ENCODE measurements around the gene SCAF8. TPM values are rescaled to one million over a fixed set of nuclear protein-coding genes. Genes with fewer than 3 reads are reported as not detected.

Gene SCAF8
- total RNA-seq, 1 donor from 2014 or later = 12.2 TPM

DNA sequence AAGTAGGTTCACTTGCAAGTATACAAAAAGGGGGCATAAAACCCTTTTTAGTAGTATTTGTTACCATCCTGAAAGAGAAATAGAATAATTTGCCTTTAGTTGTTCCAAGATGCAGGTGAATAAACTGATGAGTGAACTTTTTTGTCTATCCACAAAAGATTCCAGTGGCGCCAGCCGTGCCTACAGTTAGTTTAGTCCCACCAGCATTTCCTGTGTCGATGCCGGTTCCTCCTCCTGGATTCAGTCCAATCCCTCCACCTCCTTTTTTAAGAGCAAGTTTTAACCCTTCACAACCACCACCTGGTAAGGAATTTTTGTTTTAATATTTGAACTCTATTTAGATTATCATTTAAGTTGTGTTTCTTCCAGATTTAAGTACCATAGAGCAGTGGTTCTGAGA, 90.9 kb downstream of the SCAF8 start:
- ATAC-seq = no peak
- no peak for DNase-seq (ENCODE audit: low spot score)

DNA sequence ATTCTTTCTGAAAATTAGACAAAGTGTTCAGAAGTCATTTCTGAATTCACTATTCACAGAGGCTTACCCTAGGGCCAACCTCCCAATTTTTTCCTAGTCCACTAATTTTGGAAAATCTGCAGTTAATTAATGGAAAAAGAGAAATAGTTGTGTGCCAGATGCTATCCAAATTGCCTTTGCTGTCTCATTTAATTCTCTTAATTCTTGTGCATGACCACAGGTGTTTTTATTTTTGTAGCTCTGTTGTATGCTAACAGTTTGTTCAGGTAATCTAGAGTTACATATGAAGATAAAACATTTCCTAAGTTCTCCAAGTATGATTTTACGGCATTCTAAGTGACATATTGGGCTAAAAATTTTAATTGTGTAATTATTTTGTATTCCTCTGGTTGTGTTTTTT, 96.8 kb downstream of the SCAF8 start:
- ATAC-seq = no peak
- no peak for DNase-seq (ENCODE audit: low spot score)

DNA sequence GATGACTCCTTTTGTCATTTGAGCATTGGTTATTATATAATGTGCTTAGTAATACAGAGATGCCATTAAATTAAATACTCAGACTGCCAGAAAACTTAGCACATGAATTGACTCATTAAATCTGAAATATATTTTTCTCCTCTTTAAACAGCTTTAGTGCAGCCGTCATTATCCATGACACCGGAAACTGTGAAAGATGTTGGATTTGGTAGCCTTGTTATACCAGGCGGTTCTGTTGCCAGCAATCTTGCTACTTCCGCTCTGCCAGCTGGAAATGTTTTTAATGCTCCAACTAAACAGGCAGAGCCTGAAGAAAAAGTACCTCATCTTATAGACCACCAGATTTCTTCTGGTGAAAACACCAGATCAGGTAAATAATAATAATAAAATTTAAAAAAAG, 97.6 kb downstream of the SCAF8 start:
- no peak for DNase-seq (ENCODE audit: low spot score)
- ATAC-seq = no peak

DNA sequence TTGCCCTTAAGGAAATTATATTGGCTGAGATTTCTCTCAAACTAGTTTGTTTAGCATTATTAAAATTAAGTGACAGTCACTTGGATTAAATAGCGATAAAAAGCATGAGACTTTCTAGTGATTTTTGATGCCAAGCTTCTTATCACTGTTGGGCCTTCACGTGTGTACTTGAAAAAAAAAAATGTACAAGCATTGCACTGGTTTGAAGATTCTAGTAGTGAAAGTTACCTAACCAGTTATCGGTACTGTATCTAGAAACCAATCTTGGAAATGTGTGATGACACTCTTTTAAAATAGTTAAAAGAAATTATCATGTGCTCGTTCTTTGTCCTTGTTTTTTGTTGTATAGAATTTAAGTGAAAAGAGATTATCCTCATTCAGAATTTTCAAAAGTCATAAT, 102.1 kb downstream of the SCAF8 start:
- DNase-seq (ENCODE audit: low spot score) = no peak
- ATAC-seq = peak; percentile 40

DNA sequence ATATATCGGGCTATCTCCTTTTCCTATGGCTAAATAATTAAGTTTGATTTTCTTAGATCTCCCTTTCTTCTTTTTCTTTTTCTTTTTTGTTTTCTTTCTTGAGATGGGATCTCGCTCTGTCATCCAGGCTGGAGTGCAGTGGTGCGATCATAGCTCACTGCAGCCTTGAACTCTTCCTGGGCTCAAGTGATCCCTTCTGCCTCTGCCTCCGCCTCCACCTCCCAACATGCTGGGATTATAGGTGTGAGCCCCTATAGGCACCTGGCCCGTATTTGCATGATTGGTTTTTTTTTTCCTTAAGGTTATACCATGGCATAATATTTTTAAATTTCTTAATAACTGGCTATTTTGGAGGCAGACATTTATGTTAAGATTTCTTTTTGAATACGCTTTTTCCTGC, 106.3 kb downstream of the SCAF8 start:
- ATAC-seq = no peak
- DNase-seq (ENCODE audit: low spot score) = no peak

DNA sequence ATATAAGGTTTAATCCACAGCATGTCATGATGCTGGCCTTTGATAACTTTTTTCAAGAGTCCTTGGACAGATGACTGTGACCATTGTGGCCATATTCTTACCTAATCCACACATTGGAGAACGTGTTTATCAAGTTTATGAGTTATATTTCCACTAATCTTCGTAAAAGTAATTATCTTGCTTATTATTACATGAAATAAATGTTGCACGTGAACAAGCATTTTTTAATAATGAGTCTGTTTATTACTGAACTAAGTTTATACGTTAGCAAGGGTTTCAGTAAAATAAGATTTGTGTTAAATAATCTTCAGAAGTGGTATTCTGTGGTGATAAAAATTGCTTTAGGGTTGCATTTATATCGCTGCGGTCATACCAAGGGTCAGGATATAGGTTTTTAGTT, 107.1 kb downstream of the SCAF8 start:
- no peak for ATAC-seq

DNA sequence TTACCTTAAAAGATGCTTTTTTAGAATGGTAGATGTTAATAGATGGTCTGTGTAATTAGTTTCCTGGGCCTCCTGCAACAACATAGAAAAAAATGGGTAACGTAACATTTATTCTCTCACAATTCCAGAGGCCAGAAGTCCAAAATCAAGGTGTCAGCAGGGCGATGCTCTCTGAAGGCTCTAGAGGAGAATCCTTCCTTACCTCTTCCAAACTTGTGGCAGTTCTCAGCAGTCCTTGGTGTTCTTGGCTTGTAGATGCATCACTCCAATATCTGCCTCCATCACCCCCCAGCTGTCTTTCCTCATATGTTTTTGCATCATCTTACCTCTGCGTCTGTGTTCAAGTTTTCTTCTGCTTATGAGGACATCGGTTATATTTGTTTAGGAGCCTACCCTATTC, 107.9 kb downstream of the SCAF8 start:
- ATAC-seq (no peak), DNase-seq (ENCODE audit: low spot score) (no peak)

More for the DNA sequence above, 107.1 kb downstream of the SCAF8 start:
- no peak for DNase-seq (ENCODE audit: low spot score)

DNA sequence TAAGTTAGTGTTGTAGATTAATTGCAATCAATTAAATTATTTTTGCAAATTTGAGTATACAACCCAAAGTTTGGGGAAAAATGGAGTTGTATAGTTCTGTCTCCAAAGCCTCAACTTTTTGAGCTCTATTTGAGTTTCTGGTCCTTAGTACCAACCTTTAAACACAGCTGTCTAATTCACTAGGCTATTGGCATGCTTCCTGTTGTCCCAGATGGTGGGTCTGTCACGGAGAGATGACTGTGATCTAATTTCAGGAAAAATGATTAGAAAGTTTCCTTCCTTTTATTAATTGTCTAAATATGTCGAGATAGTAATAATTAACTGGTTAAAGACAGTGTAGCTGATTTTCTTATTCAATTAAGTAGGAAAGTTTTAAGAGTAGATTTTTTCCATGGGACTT, 109.6 kb downstream of the SCAF8 start:
- ATAC-seq (no peak), DNase-seq (ENCODE audit: low spot score) (no peak)

DNA sequence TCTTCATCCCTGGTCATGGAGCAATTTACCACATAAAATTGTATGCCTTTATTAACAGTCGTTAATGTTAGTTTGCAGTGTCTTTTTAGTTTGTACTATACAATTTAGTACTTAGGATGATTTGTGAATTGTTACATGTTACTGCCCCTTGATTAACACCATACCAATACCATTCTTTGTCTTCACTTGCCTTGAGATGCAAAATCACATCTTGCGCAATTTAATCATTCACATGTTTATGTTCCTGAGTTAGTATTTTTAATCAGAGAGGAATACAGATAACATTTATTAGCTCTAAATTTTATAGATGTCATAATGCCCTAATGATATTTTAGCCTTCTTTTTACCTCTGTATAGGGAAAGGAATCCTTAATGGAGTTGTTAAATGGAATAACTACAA, 114.1 kb downstream of the SCAF8 start:
- ATAC-seq = no peak
- DNase-seq (ENCODE audit: low spot score) = no peak

DNA sequence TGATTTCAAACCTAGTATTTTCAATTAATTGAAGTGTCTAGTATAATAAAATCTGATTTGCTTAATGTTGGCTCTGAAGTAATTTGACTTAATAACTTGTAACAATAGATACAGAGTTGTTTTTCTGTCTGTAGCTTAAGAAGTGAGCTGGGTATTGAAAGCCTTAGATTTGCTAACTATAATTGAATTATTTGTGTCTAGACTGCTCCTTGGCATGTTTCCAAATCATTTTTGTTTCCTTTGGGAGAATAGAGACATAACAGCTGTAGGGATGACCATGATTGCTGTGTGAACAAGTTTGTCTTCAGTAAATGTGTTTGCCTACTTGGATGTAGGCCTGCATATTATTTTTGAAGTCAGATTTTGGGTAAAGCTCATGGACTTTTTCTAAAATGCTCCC, 115.4 kb downstream of the SCAF8 start:
- no peak for ATAC-seq

DNA sequence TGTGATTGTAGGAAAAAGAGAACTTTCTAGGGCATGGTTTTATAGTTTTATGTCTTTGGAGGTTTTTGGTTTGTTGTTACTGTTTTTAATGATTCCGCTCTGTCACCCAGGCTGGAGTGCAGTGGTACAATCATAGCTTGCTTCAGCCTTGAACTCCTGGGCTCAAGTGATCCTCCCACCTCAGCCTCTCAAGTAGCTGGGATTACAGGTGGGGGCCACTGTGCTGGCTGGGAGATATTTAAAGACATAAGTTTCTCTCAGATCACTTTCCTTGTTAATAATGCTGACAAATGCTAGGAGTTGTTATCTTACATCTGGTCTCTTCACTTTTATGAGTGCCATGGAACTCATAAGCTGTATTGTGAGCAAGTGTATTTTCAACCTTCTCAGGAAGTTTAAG, 116.3 kb downstream of the SCAF8 start:
- ATAC-seq (no peak), DNase-seq (ENCODE audit: low spot score) (no peak)

More for the DNA sequence above, 115.4 kb downstream of the SCAF8 start:
- DNase-seq (ENCODE audit: low spot score) = no peak

DNA sequence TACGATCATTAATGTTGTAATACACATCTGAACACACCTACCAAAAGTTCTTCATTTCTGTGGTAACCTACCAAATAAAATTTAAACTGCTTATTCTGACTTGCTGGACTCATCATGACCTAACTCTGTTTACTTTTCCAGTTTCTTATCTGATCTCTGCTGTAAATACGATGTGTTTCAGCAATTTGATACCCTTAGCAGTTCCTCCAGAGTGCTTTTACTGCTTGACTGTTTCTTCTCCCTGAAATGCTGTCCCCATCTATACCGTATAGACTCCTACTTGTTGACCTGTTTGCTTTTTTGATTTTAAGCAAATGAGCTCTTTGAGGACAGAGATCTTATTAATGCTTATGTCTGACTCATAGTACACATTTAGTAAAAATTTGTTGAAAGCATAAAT, 119.5 kb downstream of the SCAF8 start:
- ATAC-seq = peak; percentile 57
- DNase-seq (ENCODE audit: low spot score) = no peak

DNA sequence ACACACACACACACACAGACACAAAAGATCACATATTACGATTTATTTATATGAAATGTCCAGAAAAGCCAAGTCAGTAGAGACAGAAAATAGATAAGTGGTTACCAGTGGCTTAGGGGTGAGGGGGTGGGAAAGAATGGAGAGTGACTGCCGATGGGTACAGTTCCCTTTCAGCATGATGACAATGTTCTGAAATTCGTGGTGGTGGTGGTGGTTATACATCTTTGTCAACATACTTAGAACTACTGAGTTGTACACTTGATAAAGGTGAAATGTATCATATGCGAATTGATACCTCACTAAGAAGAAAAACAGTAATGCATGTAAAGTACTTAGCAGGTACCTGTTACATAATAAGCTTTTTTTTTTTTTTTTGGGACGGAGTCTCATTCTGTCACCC, 124.3 kb downstream of the SCAF8 start:
- DNase-seq (ENCODE audit: low spot score) = no peak
- ATAC-seq = no peak

DNA sequence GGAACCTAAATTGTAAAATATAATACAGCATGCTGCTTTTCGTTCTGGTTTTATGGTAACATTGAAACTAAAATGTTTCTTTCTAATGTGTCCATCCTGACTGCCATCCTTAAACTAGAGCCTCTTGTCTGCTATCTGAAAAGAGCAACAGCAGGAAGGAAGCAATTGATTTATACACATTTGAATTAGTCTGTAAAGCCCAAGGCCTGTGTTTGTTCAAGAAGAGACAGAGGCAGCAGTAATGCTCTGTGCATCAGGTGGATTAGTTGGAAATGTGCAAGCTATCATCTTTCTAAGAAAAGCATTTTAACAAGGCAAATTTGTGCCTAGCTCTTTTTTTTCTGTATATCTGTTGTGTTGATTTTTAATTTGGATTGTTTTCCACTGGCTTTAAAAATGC, 128.6 kb downstream of the SCAF8 start:
- ATAC-seq = peak; percentile 31

DNA sequence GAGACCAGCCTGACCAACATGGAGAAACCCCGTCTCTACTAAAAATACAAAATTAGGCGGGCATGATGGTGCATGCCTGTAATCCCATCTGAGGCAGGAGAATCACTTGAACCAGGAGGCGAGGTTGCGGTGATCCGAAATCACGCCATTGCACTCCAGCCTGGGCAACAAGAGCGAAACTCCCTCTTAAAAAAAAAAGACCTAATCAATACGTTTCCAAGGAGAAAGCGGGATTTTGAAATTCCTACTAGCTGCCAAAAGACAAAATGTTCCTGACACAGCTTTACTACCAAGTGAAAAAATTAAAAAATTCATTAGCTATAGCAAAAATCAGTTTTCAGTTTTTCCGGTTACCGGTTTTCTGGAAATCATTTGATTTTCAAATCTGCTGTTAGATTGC, 129.3 kb downstream of the SCAF8 start:
- DNase-seq (ENCODE audit: low spot score) (no peak), ATAC-seq (peak; percentile 35)

More for the DNA sequence above, 128.6 kb downstream of the SCAF8 start:
- no peak for DNase-seq (ENCODE audit: low spot score)

DNA sequence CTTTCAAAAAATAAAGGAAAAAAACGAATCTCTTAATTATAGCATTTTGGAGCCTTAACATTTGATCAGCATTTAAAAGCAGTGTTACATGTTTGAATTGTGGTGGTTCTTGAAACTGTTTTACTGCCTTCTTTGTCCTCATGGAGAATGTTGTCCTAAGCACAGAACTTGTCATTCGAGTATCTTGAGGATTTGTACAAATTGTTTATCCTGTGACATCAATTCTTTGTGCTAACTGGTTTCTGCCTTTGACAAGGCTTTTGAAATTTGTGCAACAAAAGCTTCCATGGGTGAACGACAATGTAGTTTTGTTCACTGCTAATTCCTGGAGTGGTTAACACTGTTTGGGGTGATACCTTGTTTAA, 130.8 kb downstream of the SCAF8 start:
- no peak for DNase-seq (ENCODE audit: low spot score)

DNA sequence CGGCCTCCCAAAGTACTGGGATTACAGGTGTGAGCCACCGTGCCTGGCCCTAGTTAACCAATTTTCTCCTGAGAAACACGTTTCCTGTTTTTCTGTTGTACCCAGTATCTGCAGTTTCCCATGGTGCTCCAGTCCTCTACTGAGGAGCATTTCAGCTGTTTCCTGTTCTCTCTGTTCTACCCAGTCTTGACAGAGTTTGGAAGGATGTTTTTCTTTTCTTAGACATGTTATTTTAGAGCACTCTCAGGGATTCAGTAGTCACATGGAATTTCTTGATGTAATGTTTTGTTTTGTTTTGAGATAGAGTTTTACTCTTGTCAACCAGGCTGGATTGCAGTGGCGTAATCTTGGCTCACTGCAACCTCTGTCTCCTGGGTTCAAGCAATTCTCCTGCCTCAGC, 132.1 kb downstream of the SCAF8 start:
- ATAC-seq (no peak), DNase-seq (ENCODE audit: low spot score) (no peak)

More for the DNA sequence above, 130.8 kb downstream of the SCAF8 start:
- peak; percentile 42 for ATAC-seq

DNA sequence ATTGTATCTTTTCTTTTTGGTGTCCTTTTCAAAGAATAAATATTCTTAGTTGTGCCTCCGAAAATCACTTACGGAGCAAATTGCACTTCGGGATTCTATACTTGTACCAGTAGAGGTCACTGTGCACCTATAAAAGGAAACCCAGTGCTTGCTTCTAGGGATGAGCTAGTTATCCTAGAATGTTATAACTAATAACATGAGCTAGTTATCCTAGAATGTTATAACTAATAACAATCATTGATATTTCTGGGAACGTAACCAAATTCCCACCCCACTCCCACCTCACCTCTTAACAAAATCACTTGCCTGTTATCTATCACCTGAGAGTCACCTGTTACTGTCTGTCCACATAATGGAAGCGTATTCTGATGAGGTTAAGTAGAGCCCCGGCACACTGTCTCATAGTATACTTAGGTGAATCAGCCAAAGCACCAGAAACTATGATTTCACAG, 135.0 kb downstream of the SCAF8 start:
- ATAC-seq = peak; percentile 75
- DNase-seq (ENCODE audit: low spot score) = no peak

DNA sequence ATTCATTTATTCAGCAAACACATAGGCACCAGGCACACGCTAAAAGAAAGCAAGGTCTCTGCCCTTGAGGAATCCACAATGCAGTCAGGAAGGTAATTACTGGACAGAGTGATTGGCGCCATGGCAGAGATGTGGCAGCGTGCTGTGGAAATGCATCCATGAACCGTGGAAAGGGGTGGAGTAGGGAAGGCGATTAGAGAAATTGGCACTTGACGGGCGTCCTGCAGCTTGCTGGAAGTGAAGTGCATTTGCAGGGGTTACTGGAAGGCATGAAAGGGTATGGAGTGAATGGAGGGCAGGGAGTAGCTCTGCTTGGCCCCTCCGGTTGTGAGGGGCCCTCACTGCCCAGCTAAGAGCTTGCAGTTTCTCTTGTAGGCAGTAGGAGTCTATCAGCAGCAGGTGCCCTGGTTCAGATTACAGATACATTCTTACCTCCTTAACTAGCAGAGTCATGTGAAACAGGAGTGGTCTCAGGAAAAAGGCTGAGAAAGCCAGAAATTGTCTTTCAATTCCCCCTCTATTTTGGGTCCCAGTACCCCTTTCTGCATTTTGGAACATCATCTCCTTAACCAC, 139.4 kb downstream of the SCAF8 start:
- ATAC-seq (no peak), DNase-seq (ENCODE audit: low spot score) (no peak)

DNA sequence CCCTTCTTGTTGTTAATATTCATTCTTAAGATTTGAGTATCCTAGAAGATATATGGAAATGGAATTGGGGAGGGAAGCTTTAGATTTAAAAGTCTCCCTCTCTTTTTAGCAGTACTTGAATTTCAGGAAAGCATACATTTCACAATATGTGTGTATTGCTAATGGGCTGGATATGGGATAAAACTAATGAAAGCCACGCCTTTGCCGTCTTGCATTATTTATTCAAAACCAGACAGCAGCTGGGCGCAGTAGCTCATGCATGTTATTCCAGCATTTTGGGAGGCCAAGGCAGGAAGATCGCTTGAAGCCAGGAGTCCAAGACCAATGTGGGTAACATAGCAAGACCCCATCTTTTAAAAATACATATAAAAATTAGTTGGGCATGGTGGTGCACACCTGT, 140.3 kb downstream of the SCAF8 start:
- DNase-seq (ENCODE audit: low spot score) = no peak

DNA sequence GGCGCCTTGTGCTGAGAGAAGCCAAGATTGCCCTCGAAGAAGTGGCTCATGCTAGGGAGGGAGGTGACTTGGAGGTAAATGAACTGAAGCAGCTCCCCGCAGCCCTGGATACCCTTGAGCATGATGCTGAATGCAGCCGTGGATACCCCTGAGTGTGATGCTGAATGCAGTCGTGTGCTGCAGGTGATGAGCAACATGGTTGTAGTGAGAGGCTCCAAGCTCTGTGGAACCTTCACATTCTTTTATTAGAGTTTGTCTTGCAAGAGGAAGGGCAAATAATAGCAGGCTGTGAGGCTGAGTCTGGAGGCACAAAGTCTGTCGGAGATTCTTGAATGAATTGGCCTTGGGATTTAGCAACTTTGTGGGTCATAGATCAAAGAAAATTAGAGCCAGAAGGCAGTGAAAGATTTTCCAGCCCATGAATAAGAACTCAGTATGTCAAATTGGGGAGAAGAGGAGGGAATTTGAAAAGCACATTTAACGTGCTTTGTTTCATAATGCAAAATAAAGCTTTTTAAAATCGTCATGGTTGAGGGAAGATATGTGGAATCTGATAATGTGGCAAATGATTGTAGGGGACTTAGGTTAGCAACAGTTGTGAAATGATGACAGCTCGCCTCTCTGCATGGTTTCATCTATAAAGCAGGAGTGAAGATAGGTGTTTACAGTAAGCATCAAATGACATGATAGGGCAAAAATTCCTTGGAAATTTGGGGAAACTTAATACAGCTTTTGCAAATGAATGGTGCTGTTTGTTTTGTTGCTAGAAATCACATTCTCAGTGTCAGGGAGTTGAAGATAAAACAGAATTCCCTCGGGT, 141.8 kb downstream of the SCAF8 start:
- DNase-seq (ENCODE audit: low spot score) = no peak
- ATAC-seq = no peak

More for the DNA sequence above, 140.3 kb downstream of the SCAF8 start:
- no peak for ATAC-seq

DNA sequence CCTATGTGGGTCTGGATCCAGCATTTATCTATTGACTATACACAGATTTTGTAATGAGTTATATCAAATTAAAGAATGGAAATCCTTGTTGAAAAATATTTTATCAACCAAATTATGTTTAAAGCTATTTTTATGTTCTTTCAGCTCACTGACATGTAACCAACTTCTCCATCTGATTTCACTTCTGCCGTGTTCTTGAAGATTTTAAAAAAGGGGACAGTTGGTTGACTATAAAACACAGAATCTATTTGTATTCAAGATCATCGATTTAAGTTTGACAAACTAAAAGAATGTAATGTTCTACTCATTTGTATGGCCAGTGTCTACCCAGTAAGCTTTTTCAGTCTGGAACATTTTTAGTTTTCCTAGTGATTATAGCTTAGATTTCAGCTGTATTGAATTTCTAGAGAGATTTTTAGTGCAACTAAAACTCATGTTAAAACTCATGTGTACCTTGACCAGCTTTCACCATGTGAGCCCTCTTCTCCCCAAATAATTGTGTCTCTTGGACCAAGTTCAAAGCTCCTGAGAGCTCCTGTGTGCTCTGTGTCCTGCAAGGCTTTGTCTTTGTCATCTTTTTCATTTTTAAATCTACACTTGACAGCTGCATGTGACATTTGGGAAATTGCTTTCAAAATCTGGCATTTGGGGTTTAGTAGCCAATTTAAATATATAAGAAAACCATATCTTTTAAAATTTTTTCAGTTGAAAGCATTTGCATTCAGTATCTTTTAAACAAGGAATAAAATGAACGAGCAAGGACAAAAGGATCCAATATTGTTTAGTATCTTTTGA, 143.5 kb downstream of the SCAF8 start:
- ATAC-seq (peak; percentile 94), DNase-seq (ENCODE audit: low spot score) (no peak)
